H9 (cell line): ENCODE results near the gene IGFBP7. TPM values are rescaled to one million over a fixed set of nuclear protein-coding genes. Genes with fewer than 3 reads are reported as not detected.

Source experiments
- DNase-seq: peaks from one replicate; pipeline ENCODE4 v3.0.0-alpha.2; 2017
- H2AFZ ChIP-seq: one replicate; pipeline ENCODE4 v1.6.1; 2013; ENCODE audit warnings: mild to moderate bottlenecking, low read length, control low read depth, moderate library complexity
- H2AK5ac ChIP-seq: 2 replicates; pipeline ENCODE4 v1.6.1; 2013; ENCODE audit warnings: low read length, control low read depth, mixed read lengths; ENCODE audit not compliant: insufficient read length
- H2BK120ac ChIP-seq: one replicate; pipeline ENCODE4 v1.6.1; 2013; ENCODE audit warnings: low read depth, mild to moderate bottlenecking, low read length, control low read depth, inconsistent platforms; ENCODE audit not compliant: poor library complexity, severe bottlenecking
- H2BK12ac ChIP-seq: 2 replicates; pipeline ENCODE4 v1.6.1; 2013; ENCODE audit warnings: low read length, control low read depth, mixed read lengths, low read depth; ENCODE audit not compliant: insufficient read length
- H2BK15ac ChIP-seq: 2 replicates; pipeline ENCODE4 v1.6.1; 2013; ENCODE audit warnings: low read depth, low read length, control low read depth
- H2BK20ac ChIP-seq: one replicate; pipeline ENCODE4 v1.6.1; 2013; ENCODE audit warnings: low read depth, mild to moderate bottlenecking, low read length, control low read depth, inconsistent platforms; ENCODE audit not compliant: poor library complexity, severe bottlenecking
- H2BK5ac ChIP-seq: 2 replicates; pipeline ENCODE4 v1.6.1; 2013; ENCODE audit warnings: low read length, control low read depth, mixed read lengths; ENCODE audit not compliant: insufficient read length
- H3K14ac ChIP-seq: 2 replicates; pipeline ENCODE4 v1.6.1; 2013; ENCODE audit warnings: low read length, control low read depth; ENCODE audit not compliant: insufficient read depth
- H3K18ac ChIP-seq: 2 replicates; pipeline ENCODE4 v1.6.1; 2013; ENCODE audit warnings: low read depth, mild to moderate bottlenecking, mixed read lengths, low read length, control low read depth; ENCODE audit not compliant: insufficient read length
- H3K23ac ChIP-seq: 2 replicates; pipeline ENCODE4 v1.6.1; 2013; ENCODE audit warnings: low read length, control low read depth, mixed read lengths, low read depth; ENCODE audit not compliant: insufficient read length
- H3K23me2 ChIP-seq: 2 replicates; pipeline ENCODE4 v1.6.1; 2013; ENCODE audit warnings: low read depth, mild to moderate bottlenecking, mixed read lengths, low read length, control low read depth; ENCODE audit not compliant: insufficient read length, poor library complexity, severe bottlenecking
- H3K27ac ChIP-seq: 2 replicates; pipeline ENCODE4 v1.5.1; 2013; ENCODE audit warnings: low read length, control low read depth, mixed read lengths, low read depth; ENCODE audit not compliant: insufficient read length
- H3K27me3 ChIP-seq: 2 replicates; pipeline ENCODE4 v1.6.1; 2013; ENCODE audit warnings: low read length, control low read depth, inconsistent platforms; ENCODE audit not compliant: insufficient read depth
- H3K4ac ChIP-seq: 2 replicates; pipeline ENCODE4 v1.6.1; 2013; ENCODE audit warnings: low read depth, mild to moderate bottlenecking, control low read depth, inconsistent platforms, low read length, moderate library complexity
- H3K4me1 ChIP-seq: 2 replicates; pipeline ENCODE4 v1.6.1; 2013; ENCODE audit warnings: low read length, control low read depth, inconsistent platforms; ENCODE audit not compliant: insufficient read depth
- H3K4me2 ChIP-seq: 2 replicates; pipeline ENCODE4 v1.6.1; 2013; ENCODE audit warnings: low read length, control low read depth, mixed read lengths; ENCODE audit not compliant: insufficient read length, insufficient read depth
- H3K56ac ChIP-seq: 2 replicates; pipeline ENCODE4 v1.6.1; 2013; ENCODE audit warnings: low read depth, mild to moderate bottlenecking, mixed read lengths, low read length, control low read depth; ENCODE audit not compliant: insufficient read length
- H3K79me1 ChIP-seq: 2 replicates; pipeline ENCODE4 v1.6.1; 2013; ENCODE audit warnings: low read depth, mild to moderate bottlenecking, moderate library complexity, low read length, control low read depth, inconsistent platforms; ENCODE audit not compliant: insufficient read depth, poor library complexity, severe bottlenecking
- H3K79me2 ChIP-seq: 2 replicates; pipeline ENCODE4 v1.6.1; 2013; ENCODE audit warnings: low read length, control low read depth, inconsistent platforms; ENCODE audit not compliant: insufficient read depth
- H3K9ac ChIP-seq: 2 replicates; pipeline ENCODE4 v1.6.1; 2013; ENCODE audit warnings: low read length, control low read depth, mixed read lengths; ENCODE audit not compliant: insufficient read length; ENCODE audit errors: extremely low read depth
- H3K9me3 ChIP-seq: one replicate; pipeline ENCODE4 v1.6.1; 2013; ENCODE audit warnings: low read depth, low read length, inconsistent platforms; ENCODE audit not compliant: control insufficient read depth
- H3T11ph ChIP-seq: one replicate; pipeline ENCODE4 v1.6.1; 2013; ENCODE audit warnings: mild to moderate bottlenecking, low read length, control low read depth, inconsistent platforms
- H4K20me1 ChIP-seq: one replicate; pipeline ENCODE4 v1.6.1; 2013; ENCODE audit not compliant: control insufficient read depth, insufficient read length, insufficient read depth
- H4K5ac ChIP-seq: 2 replicates; pipeline ENCODE4 v1.6.1; 2013; ENCODE audit warnings: low read depth, mild to moderate bottlenecking, mixed read lengths, low read length, control low read depth; ENCODE audit not compliant: insufficient read length
- H4K8ac ChIP-seq: replicated peaks from 2 replicates; pipeline ENCODE4 v1.6.1; 2013; ENCODE audit warnings: low read length, control low read depth, mixed read lengths, low read depth; ENCODE audit not compliant: insufficient read length
- H4K91ac ChIP-seq: 2 replicates; pipeline ENCODE4 v1.6.1; 2013; ENCODE audit warnings: low read depth, mild to moderate bottlenecking, moderate library complexity, mixed read lengths, low read length, control low read depth; ENCODE audit not compliant: insufficient read length
- H3K27ac Mint-ChIP-seq, 3 experiments: 2 replicates in 2 of 3; 3 replicates in 1 of 3; pipeline ENCODE4 v1.8.0; 2020 to 2021; ENCODE audit warnings: mixed read lengths in 3 of 3, mild to moderate bottlenecking in 1 of 3, moderate library complexity in 1 of 3
- H3K27me3 Mint-ChIP-seq: 2 replicates; pipeline ENCODE4 v1.8.0; 2021; ENCODE audit warnings: low read depth, mild to moderate bottlenecking, moderate library complexity, mixed read lengths
- H3K36me3 Mint-ChIP-seq, 3 experiments: 2 replicates in 2 of 3; 3 replicates in 1 of 3; pipeline ENCODE4 v1.8.0; 2020 to 2021; ENCODE audit warnings: low read depth in 3 of 3, mixed read lengths in 3 of 3; ENCODE audit not compliant: insufficient read depth in 1 of 3
- H3K4me1 Mint-ChIP-seq, 2 experiments: 2 replicates each; pipeline ENCODE4 v1.8.0; 2020; ENCODE audit warnings: mixed read lengths in 2 of 2
- H3K4me3 Mint-ChIP-seq, 2 experiments: 2 replicates in 1 of 2; 3 replicates in 1 of 2; pipeline ENCODE4 v1.8.0; 2020 to 2021; ENCODE audit warnings: mild to moderate bottlenecking in 2 of 2, mixed read lengths in 2 of 2, moderate library complexity in 1 of 2
- H3K9me3 Mint-ChIP-seq, 2 experiments: 2 replicates in 1 of 2; 3 replicates in 1 of 2; pipeline ENCODE4 v1.8.0; 2020; ENCODE audit warnings: mild to moderate bottlenecking in 2 of 2, mixed read lengths in 2 of 2, moderate library complexity in 1 of 2
- CTCF ChIP-seq: fragments of 200-600 bp; sonication (generic); conservative IDR thresholded peaks from 3 replicates; pipeline ENCODE4 v1.8.0; 2021; ENCODE audit warnings: antibody characterized with exemption, mild to moderate bottlenecking
- WGBS: extraction: QIAGEN DNeasy Blood & Tissue Kit; methylation state at CpG from one replicate; pipeline ENCODE4 v1.1.7; 2013; ENCODE audit warnings: missing lambda C conversion rate, low lambda C conversion rate, mixed read lengths; ENCODE audit not compliant: insufficient read length; ENCODE audit errors: extremely low coverage; 5-methylcytosine and 5-hydroxymethylcytosine counted together
- total RNA-seq: library from RNA; stranded (reverse); gene quantifications from 2 replicates; pipeline ENCODE4 v1.2.1, GENCODE V29; 2021

Gene IGFBP7
- total RNA-seq, 1 experiment from 2014 or later, result 0.37 TPM

GRCh38 chr4:57148831-57149505 lies 38.8 kb upstream of the IGFBP7 start:
- Histone ChIP-seq H3K9me3 (no peaks in the 10 kb centered on the region), H2BK5ac (no peak overlapping the region), H2BK20ac (no peak overlapping the region), H4K5ac (no peak overlapping the region), H2AFZ (no peak overlapping the region), H3K79me2 (no peaks in the 10 kb centered on the region), H3K23ac (no peak overlapping the region), H3K18ac (no peak overlapping the region), H3T11ph (no peak overlapping the region), H3K4ac (no peak overlapping the region), H3K79me1 (no peaks in the 10 kb centered on the region), H3K27me3 (no peaks in the 10 kb centered on the region), H4K20me1 (no peaks in the 10 kb centered on the region), H3K27ac (no peak overlapping the region), H3K4me2 (no peak overlapping the region), H2BK15ac (no peak overlapping the region), H3K23me2 (no peaks in the 10 kb centered on the region), H3K9ac (no peak overlapping the region), H2BK12ac (no peak overlapping the region), H3K14ac (no peak overlapping the region), H3K56ac (no peak overlapping the region), H3K4me1 (no peaks in the 10 kb centered on the region; the same call in 1 of the 2 replicates), H2BK120ac (no peak overlapping the region), H4K91ac (no peak overlapping the region), H2AK5ac (no peak overlapping the region), H4K8ac (no peak overlapping the region)
- no peak for TF ChIP-seq CTCF
- WGBS, result no CpG with 5 or more reads among the region's 1 CpG
- Mint-ChIP-seq H3K27ac (no peak overlapping the region), H3K4me3 (no peak overlapping the region), H3K4me1 (no peaks in the 10 kb centered on the region), H3K36me3 (no peaks in the 10 kb centered on the region; a peak in 1 of 7 replicates), H3K27me3 (peaks cover 40% of the 10 kb centered on the region), H3K9me3 (no peaks in the 10 kb centered on the region)
- no peak for DNase-seq
